CD14-positive monocyte (primary cell): ENCODE measurements around the gene WDFY4. TPM values are rescaled to one million over a fixed set of nuclear protein-coding genes. Genes with fewer than 3 reads are reported as not detected.
A peak's percentile ranks its signal among the peaks of the same experiment; 100 is the strongest.

Experiments used
- DNase-seq, 3 donors: peaks; one replicate each; pipeline ENCODE4 v3.0.0-alpha.2; 2011 to 2022
- H2AFZ ChIP-seq: 2 replicates; pipeline ENCODE4 v1.6.0; 2012; ENCODE audit warnings: mild to moderate bottlenecking, low read depth, low read length, inconsistent platforms; ENCODE audit not compliant: insufficient read depth, poor library complexity, severe bottlenecking
- H3K27ac ChIP-seq, 2 donors: 1 replicate in 1 of 2; 2 replicates in 1 of 2; pipeline ENCODE4 v1.5.1; 2012 to 2013; ENCODE audit warnings: low read length in 2 of 2, control low read depth in 1 of 2, inconsistent platforms in 1 of 2, low read depth in 1 of 2, mild to moderate bottlenecking in 1 of 2
- H3K27me3 ChIP-seq, 2 donors: one replicate each; pipeline versions ENCODE4 v1.6.0 to v1.6.1; 2011 to 2013; ENCODE audit warnings: low read length in 2 of 2; ENCODE audit not compliant: control insufficient read depth in 2 of 2, insufficient read depth in 2 of 2
- H3K36me3 ChIP-seq, 2 donors: replicated peaks in 1 of 2; 1 replicate in 1 of 2; 2 replicates in 1 of 2; pipeline versions ENCODE4 v1.5.1 to v1.6.1; 2012 to 2013; ENCODE audit warnings: low read length in 2 of 2, control low read depth in 1 of 2, inconsistent platforms in 1 of 2, mild to moderate bottlenecking in 1 of 2; ENCODE audit not compliant: insufficient read depth in 2 of 2, control insufficient read depth in 1 of 2
- H3K4me1 ChIP-seq, 2 donors: 1 replicate in 1 of 2; 2 replicates in 1 of 2; pipeline versions ENCODE4 v1.5.1 to v1.6.1; 2012 to 2013; ENCODE audit warnings: low read length in 2 of 2, control low read depth in 1 of 2, inconsistent platforms in 1 of 2, mild to moderate bottlenecking in 1 of 2, moderate library complexity in 1 of 2; ENCODE audit not compliant: insufficient read depth in 2 of 2, control insufficient read depth in 1 of 2
- H3K4me2 ChIP-seq: replicated peaks from 2 replicates; pipeline ENCODE3; 2012; ENCODE audit warnings: low read length, moderate library complexity, mild to moderate bottlenecking; ENCODE audit not compliant: poor library complexity, severe bottlenecking; ENCODE audit errors: extremely low read depth
- H3K4me3 ChIP-seq, 3 experiments: fragments of 200-600 bp in 1 of 3; sonication (generic) in 1 of 3; replicated peaks in 1 of 3; 1 replicate in 2 of 3; 2 replicates in 1 of 3; pipeline ENCODE4 v1.5.1; 2011 to 2013; ENCODE audit warnings: low read length in 3 of 3, mild to moderate bottlenecking in 3 of 3, control low read depth in 2 of 3, low read depth in 2 of 3, inconsistent platforms in 1 of 3, moderate library complexity in 1 of 3
- H3K79me2 ChIP-seq: 2 replicates; pipeline ENCODE4 v1.6.0; 2012; ENCODE audit warnings: mild to moderate bottlenecking, control low read depth, inconsistent platforms, low read length, moderate library complexity; ENCODE audit not compliant: insufficient read depth
- H3K9ac ChIP-seq: 2 replicates; pipeline ENCODE4 v1.6.0; 2017; ENCODE audit warnings: low read length, mild to moderate bottlenecking; ENCODE audit not compliant: insufficient read depth, poor library complexity, severe bottlenecking
- H3K9me3 ChIP-seq, 2 donors: replicated peaks in 1 of 2; 1 replicate in 1 of 2; 2 replicates in 1 of 2; pipeline versions ENCODE4 v1.5.1 to v1.6.1; 2012 to 2013; ENCODE audit warnings: low read length in 2 of 2, control low read depth in 1 of 2; ENCODE audit not compliant: control insufficient read depth in 1 of 2, insufficient read depth in 1 of 2
- H4K20me1 ChIP-seq: 2 replicates; pipeline ENCODE4 v1.6.0; 2012; ENCODE audit warnings: mild to moderate bottlenecking, low read length, control low read depth, moderate library complexity; ENCODE audit not compliant: insufficient read depth
- H3K27ac Mint-ChIP-seq, 7 donors: one replicate each; pipeline ENCODE4 v1.8.0; 2020; ENCODE audit warnings: mild to moderate bottlenecking in 7 of 7, mixed read lengths in 7 of 7, moderate library complexity in 6 of 7, inconsistent platforms in 2 of 7
- H3K27me3 Mint-ChIP-seq, 3 donors: one replicate each; pipeline ENCODE4 v1.8.0; 2021 to 2022; ENCODE audit warnings: low read depth in 3 of 3, mild to moderate bottlenecking in 3 of 3, mixed read lengths in 3 of 3, moderate library complexity in 3 of 3, inconsistent platforms in 1 of 3
- H3K36me3 Mint-ChIP-seq, 2 donors: one replicate each; pipeline ENCODE4 v1.8.0; 2020; ENCODE audit warnings: mixed read lengths in 2 of 2, inconsistent platforms in 1 of 2, mild to moderate bottlenecking in 1 of 2
- H3K4me1 Mint-ChIP-seq: one replicate; pipeline ENCODE4 v1.8.0; 2020; ENCODE audit warnings: mild to moderate bottlenecking, mixed read lengths
- H3K4me3 Mint-ChIP-seq, 2 donors: one replicate each; pipeline ENCODE4 v1.8.0; 2020; ENCODE audit warnings: mild to moderate bottlenecking in 2 of 2, mixed read lengths in 2 of 2, moderate library complexity in 1 of 2
- H3K9me3 Mint-ChIP-seq, 7 donors: one replicate each; pipeline ENCODE4 v1.8.0; 2020 to 2022; ENCODE audit warnings: mixed read lengths in 7 of 7, mild to moderate bottlenecking in 6 of 7, moderate library complexity in 6 of 7, inconsistent platforms in 2 of 7
- WGBS: methylation state at CpG from one replicate; pipeline ENCODE4 v1.1.5; 2013; ENCODE audit warnings: missing lambda C conversion rate; ENCODE audit not compliant: insufficient coverage; 5-methylcytosine and 5-hydroxymethylcytosine counted together
- intact Hi-C, 2 donors: fragments of 100-400 bp; cut with micrococcal nuclease; formaldehyde crosslinking; loops; one replicate each; pipeline versions ENCODE4 v1.15.0 to v1.15.1; 2023
- polyA plus RNA-seq, 3 donors: library from polyadenylated mRNA; depleted of rRNA in 1 of 3; unstranded in 2 of 3; stranded (reverse) in 1 of 3; fragments of 300-500 nt in 2 of 3; fragments of >200 nt in 1 of 3; fragmentation: Illumina TruSeq in 2 of 3; gene quantifications; 1 replicate in 2 of 3; 2 replicates in 1 of 3; pipeline ENCODE4 v1.2.3, GENCODE V29; 2012 to 2021
- TF ChIP-seq, protein P1 (sequence below): fragments of 200-600 bp; IDR thresholded peaks from one replicate; pipeline ENCODE4 v1.8.0; 2022; ENCODE audit warnings: antibody characterized with exemption, mild to moderate bottlenecking

The WDFY4 gene
- polyA plus RNA-seq, 3 donors, result 7.5 to 36.1 (median 9.8) TPM

- no peak overlapping the region for H3K4me3 Mint-ChIP-seq
- H4K20me1 ChIP-seq, result no peaks in the 10 kb centered on the region
- H3K4me2 ChIP-seq, result no peak overlapping the region
- H3K9me3 ChIP-seq, result no peaks in the 10 kb centered on the region
- no peaks in the 10 kb centered on the region for H3K36me3 ChIP-seq
- no peak overlapping the region for H2AFZ ChIP-seq
- no peak for DNase-seq
- H3K27ac ChIP-seq, result no peak overlapping the region
- intact Hi-C loops, result loop anchor here (5.0 to 10.0 kb wide), 3 partner anchors 52 to 294 kb away; partner anchors contain the start of gene ARHGAP22 (in 2 of the 2)
- 96% methylated on average over 9 of the region's 9 CpGs for WGBS
- no peak overlapping the region for H3K9ac ChIP-seq
- peaks cover 26% of the 10 kb centered on the region for H3K4me1 Mint-ChIP-seq
- H3K27me3 Mint-ChIP-seq, result peaks cover 12 to 26% (median 20%) of the 10 kb centered on the region in 3 donors
- H3K27ac Mint-ChIP-seq, result no peak overlapping the region
- peaks cover 24 to 25% of the 10 kb centered on the region in 2 donors for H3K4me1 ChIP-seq
- no peaks in the 10 kb centered on the region for H3K79me2 ChIP-seq
- H3K4me3 ChIP-seq, result no peak overlapping the region
- TF ChIP-seq, protein P1, sequence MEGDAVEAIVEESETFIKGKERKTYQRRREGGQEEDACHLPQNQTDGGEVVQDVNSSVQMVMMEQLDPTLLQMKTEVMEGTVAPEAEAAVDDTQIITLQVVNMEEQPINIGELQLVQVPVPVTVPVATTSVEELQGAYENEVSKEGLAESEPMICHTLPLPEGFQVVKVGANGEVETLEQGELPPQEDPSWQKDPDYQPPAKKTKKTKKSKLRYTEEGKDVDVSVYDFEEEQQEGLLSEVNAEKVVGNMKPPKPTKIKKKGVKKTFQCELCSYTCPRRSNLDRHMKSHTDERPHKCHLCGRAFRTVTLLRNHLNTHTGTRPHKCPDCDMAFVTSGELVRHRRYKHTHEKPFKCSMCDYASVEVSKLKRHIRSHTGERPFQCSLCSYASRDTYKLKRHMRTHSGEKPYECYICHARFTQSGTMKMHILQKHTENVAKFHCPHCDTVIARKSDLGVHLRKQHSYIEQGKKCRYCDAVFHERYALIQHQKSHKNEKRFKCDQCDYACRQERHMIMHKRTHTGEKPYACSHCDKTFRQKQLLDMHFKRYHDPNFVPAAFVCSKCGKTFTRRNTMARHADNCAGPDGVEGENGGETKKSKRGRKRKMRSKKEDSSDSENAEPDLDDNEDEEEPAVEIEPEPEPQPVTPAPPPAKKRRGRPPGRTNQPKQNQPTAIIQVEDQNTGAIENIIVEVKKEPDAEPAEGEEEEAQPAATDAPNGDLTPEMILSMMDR, result no peak
- H3K27me3 ChIP-seq, result peaks cover 0 to 8% of the 10 kb centered on the region in 2 donors
- no peaks in the 10 kb centered on the region for H3K36me3 Mint-ChIP-seq
- H3K9me3 Mint-ChIP-seq, result peaks cover 0 to 2% (median 0%) of the 10 kb centered on the region in 7 donors
These were observed 25.8 kb upstream of the WDFY4 start for GRCh38 chr10:48658975-48659269.

DNA sequence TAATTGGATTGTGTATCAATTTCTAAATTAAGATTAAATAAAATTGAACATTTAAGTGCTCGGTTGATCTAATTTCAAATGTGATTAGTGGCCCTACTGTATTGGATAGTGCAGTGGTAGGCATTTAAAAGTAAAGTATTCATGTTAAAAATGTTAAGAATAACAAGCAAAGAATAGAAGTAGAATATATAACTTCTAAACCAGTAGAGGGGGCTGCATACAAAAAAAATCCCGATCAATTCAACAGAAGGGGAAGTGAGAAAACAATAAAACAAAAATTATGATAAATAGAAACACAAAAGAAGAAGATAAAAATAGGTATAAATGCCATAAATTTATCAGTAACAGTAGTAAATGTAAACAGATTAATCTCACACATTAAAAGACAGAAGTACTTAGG, 24.9 kb upstream of the WDFY4 start:
- intact Hi-C loops, result loop anchor here (5.0 to 10.0 kb wide), 4 partner anchors 52 to 295 kb away; partner anchors contain the start of gene ARHGAP22 (in 2 of the 2)
- Histone ChIP-seq H3K36me3 (no peaks in the 10 kb centered on the region), H3K9ac (no peak overlapping the region), H3K27ac (no peak overlapping the region), H3K27me3 (peaks cover 0 to 6% of the 10 kb centered on the region in 2 donors), H2AFZ (no peak overlapping the region), H3K79me2 (no peaks in the 10 kb centered on the region), H4K20me1 (no peaks in the 10 kb centered on the region), H3K4me1 (peaks cover 18 to 24% of the 10 kb centered on the region in 2 donors), H3K4me3 (no peak overlapping the region), H3K4me2 (no peak overlapping the region), H3K9me3 (no peaks in the 10 kb centered on the region)
- H3K36me3 Mint-ChIP-seq, result no peaks in the 10 kb centered on the region
- H3K9me3 Mint-ChIP-seq, result peaks cover 0 to 1% (median 0%) of the 10 kb centered on the region in 7 donors
- no peak overlapping the region for H3K27ac Mint-ChIP-seq
- H3K27me3 Mint-ChIP-seq, result peaks cover 5 to 19% (median 13%) of the 10 kb centered on the region in 3 donors
- peak in 1 of 3 donors; percentile 15 for DNase-seq
- TF ChIP-seq, protein P1, result peak; percentile 51
- H3K4me1 Mint-ChIP-seq, result peaks cover 23% of the 10 kb centered on the region
- no CpG with 5 or more reads among the region's 2 CpGs for WGBS
- H3K4me3 Mint-ChIP-seq, result no peak overlapping the region
